K562 (cell line): ENCODE data around the gene UMODL1.

ENCODE experiments used
- CTCF ChIP-seq, 3 experiments: IDR thresholded peaks in 2 of 3; conservative IDR thresholded peaks in 1 of 3; 2 replicates each; pipeline ENCODE4 v1.5.1; 2011 to 2012; ENCODE audit warnings: low read length in 3 of 3, mild to moderate bottlenecking in 3 of 3, control low read depth in 2 of 3, improper control_type of control experiment in 1 of 3, inconsistent platforms in 1 of 3, low read depth in 1 of 3, mixed read lengths in 1 of 3, moderate library complexity in 1 of 3; ENCODE audit not compliant: insufficient read depth in 2 of 3
- E2F5 ChIP-seq: sonication (generic); formaldehyde crosslinking; IDR thresholded peaks from 2 replicates; pipeline ENCODE4 v1.8.0; 2022; ENCODE audit warnings: mild to moderate bottlenecking, missing genetic modification reagents
- REST ChIP-seq, 2 experiments: fragments of 450-650 bp; formaldehyde crosslinking in 1 of 2; IDR thresholded peaks; 2 replicates each; pipeline versions ENCODE4 v1.4.0 to v1.6.1; 2014 to 2020; ENCODE audit warnings: mild to moderate bottlenecking in 2 of 2, borderline replicate concordance in 1 of 2, low read depth in 1 of 2
- RNF2 ChIP-seq: sonication (generic); IDR thresholded peaks from 2 replicates; pipeline ENCODE4 v1.6.1; 2016
- ZHX1 ChIP-seq: fragments of 150-350 bp; conservative IDR thresholded peaks from 2 replicates; pipeline ENCODE4 v1.6.1; 2014; ENCODE audit warnings: low read length
- ZSCAN29 ChIP-seq: fragments of 450-650 bp; IDR thresholded peaks from 2 replicates; pipeline ENCODE4 v1.6.1; 2017

GRCh38 chr21:42044871-42045495 is 26.1 kb upstream of the UMODL1 start:
- TF ChIP-seq REST (IDR thresholded peaks at IDR 0.05; ENCODE audit: borderline replicate concordance) (no peak), REST (CRISPR knock-in tag; IDR thresholded peaks at IDR 0.05; ENCODE audit: low read depth) (no peak), ZSCAN29 (no peak), RNF2 (no peak), ZHX1 (no peak), CTCF (IDR thresholded peaks at IDR 0.05 in 2 of 3, conservative IDR thresholded peaks at IDR 0.05 in 1 of 3; ENCODE audit: insufficient read depth in 2 of 3, low read depth in 1 of 3, low read length in 3 of 3) (no peak), E2F5 (CRISPR knock-in tag) (no peak)
